Peyer's patch (tissue), 4 donors: ENCODE data around the gene GLIS1. TPM values are rescaled to one million over a fixed set of nuclear protein-coding genes. Genes with fewer than 3 reads are reported as not detected.

Experiments used
- DNase-seq, 3 donors: peaks; one replicate each; pipeline ENCODE4 v3.0.0-alpha.2; 2017 to 2019
- H3K27ac ChIP-seq, 4 donors: fragments of 200-600 bp; sonication (generic); one replicate each; pipeline ENCODE4 v1.5.1; 2016 to 2019
- H3K27me3 ChIP-seq, 2 donors: fragments of 200-600 bp; sonication (generic); one replicate each; pipeline ENCODE4 v1.5.1; 2019
- H3K36me3 ChIP-seq, 3 donors: fragments of 200-600 bp; sonication (generic); one replicate each; pipeline ENCODE4 v1.5.1; 2016 to 2019
- H3K4me1 ChIP-seq, 4 donors: fragments of 200-600 bp; sonication (generic); one replicate each; pipeline ENCODE4 v1.5.1; 2016 to 2019
- H3K4me3 ChIP-seq, 4 donors: fragments of 200-600 bp; sonication (generic); 1 replicate in 3 of 4; 2 replicates in 1 of 4; pipeline ENCODE4 v1.5.1; 2016 to 2019; ENCODE audit warnings: mild to moderate bottlenecking in 1 of 4
- H3K9me3 ChIP-seq, 4 donors: fragments of 200-600 bp; sonication (generic); one replicate each; pipeline ENCODE4 v1.5.1; 2016 to 2019; ENCODE audit warnings: mild to moderate bottlenecking in 1 of 4
- POLR2A ChIP-seq, 2 donors: fragments of 450-650 bp; IDR thresholded peaks; one replicate each; pipeline ENCODE4 v1.5.1; 2017; ENCODE audit warnings: antibody characterized with exemption in 2 of 2, mild to moderate bottlenecking in 2 of 2, moderate library complexity in 2 of 2
- total RNA-seq, 4 donors: library from RNA; depleted of rRNA; stranded (reverse); fragments of >200 nt; gene quantifications; one replicate each; pipeline ENCODE4 v1.1.0, GENCODE V29; 2016
- TF ChIP-seq, protein P1 (sequence below), 6 experiments: fragments of 450-650 bp in 4 of 6; fragments of 200-600 bp in 2 of 6; sonication (generic) in 1 of 6; IDR thresholded peaks; one replicate each; pipeline ENCODE4 v1.5.1; 2017 to 2019; ENCODE audit warnings: antibody characterized with exemption in 6 of 6, mild to moderate bottlenecking in 3 of 6, moderate library complexity in 1 of 6

GLIS1 gene
- total RNA-seq, 4 donors from 2014 or later, result 0.54 to 1.7 (median 0.66) TPM; not detected in 1

DNA sequence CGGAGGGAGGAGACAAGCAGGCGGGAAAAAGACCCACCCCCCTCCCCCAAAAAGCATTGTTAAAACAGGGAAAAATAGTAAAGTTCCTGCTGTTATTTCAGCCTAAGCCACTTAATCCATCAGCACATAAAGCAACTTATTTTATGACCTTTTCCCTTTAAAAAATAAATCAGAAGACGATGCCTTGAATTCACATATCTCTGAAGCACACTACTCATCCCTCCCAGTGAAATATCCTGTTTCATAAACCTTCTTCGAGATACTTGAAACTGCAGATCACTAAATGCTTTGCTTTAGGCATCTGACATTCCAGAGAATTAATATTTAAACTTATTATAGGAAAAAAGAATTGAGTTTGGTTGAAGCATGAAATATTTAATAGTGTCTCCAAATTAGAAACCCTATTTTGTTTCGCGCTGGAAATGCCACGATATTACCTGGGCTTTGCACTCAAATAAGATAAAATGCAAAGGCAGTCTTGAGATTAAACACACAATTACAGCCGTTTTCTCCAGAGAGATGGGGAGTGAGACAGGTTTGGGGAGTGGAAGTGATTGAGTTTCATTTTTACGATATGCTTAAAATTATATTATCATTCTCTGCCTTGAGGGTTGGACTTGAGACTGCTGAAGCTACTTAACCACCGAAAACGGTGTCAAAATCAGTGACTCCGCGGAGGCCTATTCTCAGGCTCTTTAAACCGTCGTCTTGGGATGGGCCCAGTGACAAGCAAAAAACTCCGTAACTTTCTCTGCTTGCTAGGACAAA, 9.3 kb downstream of the GLIS1 start:
- DNase-seq, result no peak
- H3K27me3 ChIP-seq, result no peaks in the 10 kb centered on the region
- H3K9me3 ChIP-seq, result no peaks in the 10 kb centered on the region
- H3K4me1 ChIP-seq, result no peaks in the 10 kb centered on the region
- no peaks in the 10 kb centered on the region for H3K36me3 ChIP-seq
- no peak overlapping the region for H3K4me3 ChIP-seq
- H3K27ac ChIP-seq, result no peak overlapping the region
- no peak for TF ChIP-seq POLR2A (IDR thresholded peaks at IDR 0.05)
- TF ChIP-seq, protein P1, sequence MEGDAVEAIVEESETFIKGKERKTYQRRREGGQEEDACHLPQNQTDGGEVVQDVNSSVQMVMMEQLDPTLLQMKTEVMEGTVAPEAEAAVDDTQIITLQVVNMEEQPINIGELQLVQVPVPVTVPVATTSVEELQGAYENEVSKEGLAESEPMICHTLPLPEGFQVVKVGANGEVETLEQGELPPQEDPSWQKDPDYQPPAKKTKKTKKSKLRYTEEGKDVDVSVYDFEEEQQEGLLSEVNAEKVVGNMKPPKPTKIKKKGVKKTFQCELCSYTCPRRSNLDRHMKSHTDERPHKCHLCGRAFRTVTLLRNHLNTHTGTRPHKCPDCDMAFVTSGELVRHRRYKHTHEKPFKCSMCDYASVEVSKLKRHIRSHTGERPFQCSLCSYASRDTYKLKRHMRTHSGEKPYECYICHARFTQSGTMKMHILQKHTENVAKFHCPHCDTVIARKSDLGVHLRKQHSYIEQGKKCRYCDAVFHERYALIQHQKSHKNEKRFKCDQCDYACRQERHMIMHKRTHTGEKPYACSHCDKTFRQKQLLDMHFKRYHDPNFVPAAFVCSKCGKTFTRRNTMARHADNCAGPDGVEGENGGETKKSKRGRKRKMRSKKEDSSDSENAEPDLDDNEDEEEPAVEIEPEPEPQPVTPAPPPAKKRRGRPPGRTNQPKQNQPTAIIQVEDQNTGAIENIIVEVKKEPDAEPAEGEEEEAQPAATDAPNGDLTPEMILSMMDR (IDR thresholded peaks at IDR 0.05), result no peak

DNA sequence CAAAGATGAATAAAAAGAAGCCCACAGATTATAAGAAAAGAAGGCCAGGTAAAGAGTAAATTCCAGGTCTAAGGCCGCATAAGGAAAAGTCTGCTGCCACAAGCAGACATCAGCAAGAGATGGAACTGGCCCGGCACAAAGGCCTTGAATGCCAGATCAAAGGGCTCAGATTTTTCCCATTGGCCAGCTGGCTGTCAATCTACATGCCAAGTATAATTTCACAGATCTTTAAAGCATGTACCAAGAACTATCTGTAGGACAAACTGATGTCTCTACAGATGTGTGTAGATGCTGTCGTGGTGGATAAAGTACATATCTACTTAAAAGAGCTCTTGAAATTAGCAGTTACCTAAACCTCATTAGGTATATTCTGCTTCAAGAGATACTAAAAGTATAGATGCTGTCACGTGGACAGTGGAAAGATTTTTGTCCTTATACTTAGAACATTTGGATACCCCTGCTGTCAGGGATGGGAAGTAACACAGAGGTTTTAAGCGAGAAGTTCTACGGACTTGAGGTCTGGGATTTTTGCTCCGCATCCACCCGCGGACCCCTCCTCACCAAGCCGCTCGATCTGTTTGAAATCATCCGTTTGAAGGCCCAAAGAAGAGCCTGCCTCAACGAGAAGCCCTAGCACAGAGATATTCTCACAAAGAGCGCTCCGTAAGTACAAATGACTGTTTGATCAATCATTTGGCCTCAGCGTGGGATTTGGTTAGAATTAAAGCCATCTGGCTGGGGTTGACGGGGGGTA, 10.1 kb downstream of the GLIS1 start:
- Histone ChIP-seq H3K36me3 (no peaks in the 10 kb centered on the region), H3K27ac (no peak overlapping the region), H3K4me3 (no peak overlapping the region), H3K27me3 (no peaks in the 10 kb centered on the region), H3K4me1 (no peaks in the 10 kb centered on the region), H3K9me3 (no peaks in the 10 kb centered on the region)
- DNase-seq, result no peak
- TF ChIP-seq, protein P1 (IDR thresholded peaks at IDR 0.05), result no peak
- TF ChIP-seq POLR2A (IDR thresholded peaks at IDR 0.05), result no peak

DNA sequence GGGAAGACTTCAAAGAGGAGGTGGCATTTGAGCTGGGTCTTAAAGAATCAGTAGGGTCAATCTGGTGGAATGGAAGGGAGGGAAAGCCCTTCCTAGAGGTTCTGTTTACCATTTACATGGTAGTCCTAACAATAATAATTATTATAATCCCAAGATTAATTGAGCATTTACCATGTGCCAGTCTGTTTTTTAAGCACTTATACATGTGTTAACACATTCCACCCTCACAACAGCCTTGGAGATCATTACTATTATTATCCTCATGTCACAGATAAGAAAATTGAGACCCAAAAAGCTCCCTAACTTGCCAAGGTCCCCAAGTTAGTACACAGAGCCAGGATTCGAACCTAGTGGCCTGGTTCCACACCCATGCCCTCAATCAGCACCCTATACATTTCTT, 10.8 kb downstream of the GLIS1 start:
- no peak for DNase-seq
- H3K4me1 ChIP-seq, result no peaks in the 10 kb centered on the region
- no peak overlapping the region for H3K27ac ChIP-seq
- H3K36me3 ChIP-seq, result no peaks in the 10 kb centered on the region
- TF ChIP-seq, protein P1 (IDR thresholded peaks at IDR 0.05), result no peak
- TF ChIP-seq POLR2A (IDR thresholded peaks at IDR 0.05), result no peak
- H3K9me3 ChIP-seq, result no peaks in the 10 kb centered on the region
- H3K4me3 ChIP-seq, result no peak overlapping the region
- no peaks in the 10 kb centered on the region for H3K27me3 ChIP-seq

- no peaks in the 10 kb centered on the region for H3K4me1 ChIP-seq
- H3K36me3 ChIP-seq, result no peaks in the 10 kb centered on the region
- no peak for DNase-seq
- no peaks in the 10 kb centered on the region for H3K27me3 ChIP-seq
- no peaks in the 10 kb centered on the region for H3K9me3 ChIP-seq
- TF ChIP-seq, protein P1 (IDR thresholded peaks at IDR 0.05), result no peak
- TF ChIP-seq POLR2A (IDR thresholded peaks at IDR 0.05), result no peak
- no peak overlapping the region for H3K4me3 ChIP-seq
- no peak overlapping the region for H3K27ac ChIP-seq
These were observed 11.4 kb downstream of the GLIS1 start for GRCh38 chr1:53727461-53728092.

DNA sequence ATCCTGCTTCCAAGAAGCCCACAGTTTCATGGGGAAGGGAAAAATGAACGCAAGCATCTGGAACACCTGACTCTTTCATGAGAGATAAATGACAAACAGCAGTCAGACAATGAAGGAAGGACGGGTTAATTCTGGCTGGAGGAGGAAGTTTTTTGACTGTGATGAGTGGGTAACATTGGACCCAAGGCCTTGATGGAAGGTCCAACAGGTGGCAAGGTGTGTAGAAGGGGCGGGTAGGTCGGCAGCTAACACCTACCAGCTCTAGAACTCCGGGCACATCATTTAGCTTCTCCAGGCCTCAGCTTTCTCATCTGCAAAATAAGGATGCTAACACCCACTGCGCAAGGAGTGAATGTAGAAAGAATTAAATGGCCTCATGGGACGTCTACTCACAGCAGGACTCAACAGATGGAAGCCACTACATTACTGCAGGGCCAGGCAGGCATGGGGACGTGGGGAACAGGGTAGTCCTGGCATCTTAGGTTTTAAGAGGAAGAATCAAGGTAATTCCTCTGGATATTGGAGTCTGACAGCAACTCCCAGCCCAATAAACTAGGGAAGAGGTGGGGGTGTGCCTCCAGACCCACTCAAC, 12.9 kb downstream of the GLIS1 start:
- no peaks in the 10 kb centered on the region for H3K36me3 ChIP-seq
- DNase-seq, result no peak
- TF ChIP-seq, protein P1 (IDR thresholded peaks at IDR 0.05), result no peak
- no peak for TF ChIP-seq POLR2A (IDR thresholded peaks at IDR 0.05)

More for the DNA sequence above, 12.9 kb downstream of the GLIS1 start:
- H3K27ac ChIP-seq, result no peak overlapping the region
- H3K4me1 ChIP-seq, result no peaks in the 10 kb centered on the region
- H3K9me3 ChIP-seq, result no peaks in the 10 kb centered on the region
- no peaks in the 10 kb centered on the region for H3K27me3 ChIP-seq
- no peak overlapping the region for H3K4me3 ChIP-seq
